ENCODE measurements around the gene PRPF6.

PRPF6 gene

DNA sequence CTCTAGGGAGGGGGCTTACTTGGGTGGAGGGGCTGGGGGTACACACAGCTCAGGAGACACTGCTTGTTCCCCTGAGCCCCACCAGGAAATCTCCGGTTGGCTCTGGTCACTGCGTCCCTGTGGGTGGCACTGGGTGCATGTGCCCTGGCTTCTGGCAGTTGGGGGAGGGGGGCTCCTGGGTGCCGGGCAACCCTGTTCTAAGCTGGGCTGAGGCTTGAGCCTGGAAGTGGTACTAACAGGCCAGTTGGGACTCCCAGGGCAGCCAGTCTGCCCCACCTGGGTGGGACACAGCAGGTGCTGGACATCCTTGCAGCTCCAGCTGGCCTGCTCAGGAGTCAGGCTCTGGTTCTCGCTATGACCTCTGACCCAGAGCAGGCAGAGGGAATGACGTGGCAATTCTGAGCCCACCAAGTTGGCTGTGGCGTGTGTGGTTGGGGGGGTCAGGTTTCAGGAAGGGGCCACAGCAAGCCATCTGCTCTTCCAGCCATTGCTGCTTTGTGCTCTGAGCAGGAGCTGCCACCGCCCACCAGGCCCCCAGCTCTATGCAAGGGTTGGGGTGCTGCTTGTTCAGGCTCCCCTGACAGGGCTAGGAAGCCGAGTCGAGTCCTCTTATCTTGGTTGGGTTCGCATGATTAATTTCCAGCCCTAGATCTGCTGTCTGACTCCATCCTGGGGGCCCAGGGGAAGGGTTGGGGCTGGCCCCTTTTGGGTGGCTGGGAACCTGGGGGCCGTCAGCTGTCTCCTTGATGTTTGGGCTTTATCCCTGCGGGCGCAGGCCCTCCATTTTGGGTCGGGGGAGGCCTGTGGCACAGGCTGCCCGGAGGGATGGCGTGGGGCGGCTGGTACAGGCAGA lies 55.6 kb downstream of the PRPF6 start:
- DNase-seq: no peak

DNA sequence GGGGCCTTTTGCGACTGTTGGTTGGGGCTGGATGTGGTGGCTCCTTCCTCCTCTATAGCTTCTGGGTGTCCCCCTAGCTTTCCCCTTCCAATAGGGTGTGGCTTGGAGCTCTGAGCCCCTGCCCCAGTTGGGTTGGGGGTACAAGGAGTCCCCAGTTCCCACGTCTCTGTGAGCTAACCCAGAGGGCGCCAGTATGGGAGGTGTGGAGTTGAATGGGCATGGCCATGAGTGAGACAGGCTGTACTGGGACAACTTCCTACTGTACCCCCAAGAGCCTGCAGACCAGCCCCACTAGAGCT lies 56.2 kb downstream of the PRPF6 start:
- DNase-seq: no peak

DNA sequence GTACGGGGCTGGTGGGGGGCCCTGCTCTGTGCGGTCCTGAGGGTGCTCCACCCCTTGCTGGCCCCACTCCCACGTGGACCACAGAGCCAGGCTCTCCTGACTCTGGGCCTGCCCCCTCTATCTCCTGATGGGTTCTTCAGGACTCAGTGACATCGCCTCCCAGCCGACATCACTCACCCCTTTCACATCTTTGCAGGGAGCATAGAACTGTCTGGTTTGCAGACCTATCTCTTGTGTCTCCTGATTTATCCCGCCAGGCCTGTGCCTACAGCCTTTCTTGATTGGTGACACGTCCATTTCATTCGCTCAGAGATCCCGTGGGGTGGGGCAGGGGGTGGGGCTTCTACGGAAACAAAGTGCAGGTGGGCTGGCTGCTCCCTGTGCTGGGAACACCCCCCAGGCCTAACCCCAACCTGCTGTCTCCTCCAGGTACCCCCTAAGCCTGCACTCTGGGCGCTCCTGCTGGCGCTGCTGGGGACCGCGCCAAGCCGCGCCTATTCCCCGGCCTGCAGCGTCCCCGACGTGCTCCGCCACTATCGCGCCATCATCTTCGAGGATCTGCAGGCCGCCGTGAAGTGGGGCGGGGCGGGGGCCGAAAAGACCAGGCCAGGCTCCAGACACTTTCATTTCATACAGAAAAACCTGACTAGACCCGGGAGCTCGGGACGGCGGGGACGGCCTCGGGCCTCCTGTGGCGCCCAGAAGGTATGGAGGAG lies 56.7 kb downstream of the PRPF6 start:
- DNase-seq: no peak

DNA sequence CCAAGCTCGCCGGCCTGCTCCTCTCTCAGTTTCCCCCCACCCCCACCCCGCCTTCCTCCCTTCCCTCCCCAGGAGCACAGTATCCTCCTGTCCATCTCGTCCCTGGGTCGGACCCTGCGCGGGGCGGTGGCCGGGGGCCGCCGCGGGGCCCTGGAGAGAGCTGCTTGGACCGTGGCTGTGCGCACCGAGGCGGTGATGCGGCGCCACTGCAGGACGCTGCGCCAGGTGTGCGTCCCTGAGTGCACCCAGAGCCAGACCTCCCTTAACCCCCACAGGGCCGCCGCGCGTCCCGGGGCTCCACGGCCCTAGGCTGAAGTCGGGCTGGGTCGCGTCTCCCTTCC lies 57.3 kb downstream of the PRPF6 start:
- DNase-seq: no peak

DNA sequence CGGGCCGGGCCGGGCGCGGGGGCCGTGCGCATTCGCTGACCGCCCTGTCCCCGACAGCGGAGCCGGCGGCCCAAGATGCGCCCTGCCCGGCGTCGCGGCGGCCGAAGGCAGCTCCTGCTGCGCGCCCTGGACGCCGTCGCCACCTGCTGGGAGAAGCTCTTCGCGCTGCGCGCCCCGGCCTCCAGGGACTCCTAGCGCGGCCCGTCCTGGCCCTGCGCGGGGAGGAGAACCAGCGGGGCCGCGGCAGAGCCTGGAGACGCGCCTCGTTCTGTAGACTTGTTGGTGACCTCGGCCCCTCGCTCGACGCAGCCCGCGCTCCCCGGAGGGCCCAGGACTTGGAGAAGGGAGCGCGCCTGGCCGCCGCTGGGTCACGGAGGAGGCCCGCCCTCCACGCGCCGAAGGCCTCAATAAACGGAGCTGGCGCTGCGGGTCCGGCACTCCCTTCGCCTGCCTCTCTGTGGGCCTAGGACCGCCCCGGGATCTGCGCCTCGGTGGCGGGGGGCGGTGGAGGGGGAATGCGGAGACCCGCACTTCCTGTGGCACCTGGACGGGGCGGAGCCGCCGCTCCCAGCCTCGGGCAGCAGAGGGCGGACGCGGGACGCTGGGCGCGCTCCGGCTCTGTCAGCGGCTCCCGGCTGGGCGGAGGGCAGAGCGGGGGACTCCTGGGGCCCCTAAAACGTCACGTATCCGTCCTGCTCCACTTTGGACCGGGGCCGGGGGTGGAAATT lies 57.8 kb downstream of the PRPF6 start:
- DNase-seq: peak; percentile 35 to 63

DNA sequence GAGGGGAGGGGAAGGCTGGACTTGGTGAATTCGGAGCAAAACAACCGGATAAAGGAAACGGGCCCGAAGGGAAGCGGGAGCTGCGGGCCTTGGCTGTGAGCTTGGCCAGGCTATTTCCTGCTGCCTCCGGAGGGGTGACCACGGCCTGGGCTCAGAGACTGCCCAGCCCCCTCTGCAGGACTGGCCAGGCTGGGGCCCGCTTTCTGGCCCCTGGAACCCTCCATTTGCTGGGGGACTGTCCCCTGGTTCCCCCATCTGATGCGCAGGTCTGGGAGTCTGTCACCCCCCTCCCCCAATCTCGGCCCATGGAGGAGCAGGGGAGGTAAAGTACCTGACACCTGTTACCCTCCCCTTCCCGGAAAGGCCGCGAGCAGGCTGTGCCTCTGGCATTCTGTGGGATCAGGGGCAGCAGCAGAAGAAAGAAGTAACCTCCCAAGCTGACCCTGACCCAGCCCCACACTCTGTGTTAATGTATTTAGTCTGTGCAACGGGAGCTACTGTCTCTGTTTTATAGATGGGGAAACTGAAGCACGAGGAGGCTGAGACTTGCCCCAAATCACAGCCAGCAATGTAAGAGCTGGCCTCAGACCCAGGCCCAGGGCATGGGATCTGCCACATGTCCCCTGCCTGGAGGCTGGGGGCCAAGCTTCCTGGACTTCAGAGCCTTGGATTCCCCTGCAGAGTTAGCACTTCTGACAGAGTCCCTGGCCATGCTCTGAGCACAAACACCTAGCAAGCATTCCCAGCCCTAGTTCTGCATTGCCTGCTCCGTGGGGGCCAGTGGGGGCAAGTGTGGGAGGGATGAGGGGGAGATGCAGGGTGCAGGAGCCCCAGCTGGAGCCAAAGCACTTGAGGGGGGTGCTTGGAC lies 58.6 kb downstream of the PRPF6 start:
- DNase-seq: no peak

DNA sequence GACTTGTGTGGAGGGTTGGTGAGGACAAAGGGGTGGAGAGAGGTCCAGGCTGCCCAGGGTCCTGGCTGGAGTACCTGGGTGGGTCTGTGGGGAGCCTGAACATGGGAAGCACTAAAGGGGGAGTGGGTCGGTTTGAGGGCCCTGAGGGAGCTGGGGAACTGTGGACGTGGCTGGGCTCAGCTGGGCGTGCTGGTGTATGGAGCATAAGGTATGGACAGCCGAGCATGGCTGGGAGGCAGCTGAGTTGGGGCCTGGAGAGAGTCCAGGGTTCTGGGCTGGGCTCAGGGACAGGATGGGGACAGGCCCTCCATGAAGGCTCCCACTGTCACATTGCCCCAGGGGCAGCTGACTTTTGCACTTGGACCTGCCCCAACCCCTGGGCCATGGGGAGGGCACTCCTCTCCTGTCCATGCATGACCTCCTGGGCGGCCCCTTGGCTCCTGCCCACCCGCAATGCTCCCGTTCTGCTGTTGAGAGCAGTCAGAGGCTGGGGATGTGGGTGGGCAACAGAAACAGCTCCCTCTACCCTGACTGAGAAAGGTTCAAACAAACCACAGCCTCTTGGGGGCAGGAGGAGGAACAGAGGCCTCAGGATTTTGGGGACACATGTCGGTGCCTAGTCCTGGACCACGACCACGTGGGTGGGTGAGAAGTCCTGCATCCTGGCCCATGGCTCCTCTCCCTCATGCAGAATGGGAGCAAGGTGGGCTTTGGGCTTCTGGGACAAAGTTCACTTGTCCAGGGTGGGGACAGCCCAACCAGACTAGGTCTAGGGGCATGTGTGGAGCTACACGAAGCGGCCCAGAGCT lies 59.5 kb downstream of the PRPF6 start:
- no peak for DNase-seq

DNA sequence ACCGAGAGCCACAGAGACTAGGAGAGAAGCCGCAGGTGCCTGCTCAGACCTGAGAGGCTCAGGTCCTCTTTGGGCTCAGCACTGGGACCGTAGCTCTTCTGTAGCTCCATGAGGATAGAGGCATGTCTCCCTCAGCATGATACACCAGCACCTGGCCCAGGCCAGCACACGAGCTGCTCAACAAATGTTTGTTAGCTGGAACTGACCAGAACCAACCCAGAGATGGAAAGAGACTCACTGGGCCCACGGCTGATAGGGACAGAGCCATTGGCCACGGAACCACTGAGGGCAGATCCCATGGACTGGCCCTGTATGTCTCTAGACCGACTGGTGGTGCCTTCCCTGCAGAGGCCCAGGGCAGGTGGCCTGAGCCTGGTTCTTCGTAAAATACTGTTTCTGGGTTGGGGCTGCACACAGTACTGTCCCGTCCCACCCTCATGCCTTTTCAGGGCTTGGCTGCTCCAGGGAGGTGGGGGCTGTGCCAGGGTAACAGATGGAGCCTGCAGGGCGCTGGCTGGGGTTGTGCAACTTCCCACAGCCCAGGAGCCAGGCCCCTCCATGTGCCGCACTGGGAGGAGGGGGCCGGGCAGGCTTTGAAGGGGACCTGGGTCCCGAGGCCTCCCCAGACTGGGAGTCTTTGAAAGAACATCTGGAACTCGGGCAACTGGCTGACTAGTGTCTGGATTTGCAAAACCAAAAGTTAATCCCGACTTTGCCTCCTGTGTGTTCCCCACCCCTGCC lies 60.3 kb downstream of the PRPF6 start:
- no peak for DNase-seq

DNA sequence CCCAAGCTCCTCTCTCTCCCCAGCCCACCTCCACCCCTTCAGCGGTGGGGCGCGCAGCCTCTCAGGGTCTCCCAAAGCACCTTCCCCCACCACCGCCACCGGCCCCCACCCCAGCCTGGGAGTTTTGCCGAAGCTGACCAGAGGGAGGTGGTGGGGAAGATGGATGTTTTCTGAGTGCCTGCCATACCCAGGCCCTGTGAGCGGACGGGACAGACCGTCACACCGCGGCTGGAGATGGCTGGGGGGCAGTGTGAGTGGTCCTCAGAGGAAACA lies 60.8 kb downstream of the PRPF6 start:
- no peak for DNase-seq

DNA sequence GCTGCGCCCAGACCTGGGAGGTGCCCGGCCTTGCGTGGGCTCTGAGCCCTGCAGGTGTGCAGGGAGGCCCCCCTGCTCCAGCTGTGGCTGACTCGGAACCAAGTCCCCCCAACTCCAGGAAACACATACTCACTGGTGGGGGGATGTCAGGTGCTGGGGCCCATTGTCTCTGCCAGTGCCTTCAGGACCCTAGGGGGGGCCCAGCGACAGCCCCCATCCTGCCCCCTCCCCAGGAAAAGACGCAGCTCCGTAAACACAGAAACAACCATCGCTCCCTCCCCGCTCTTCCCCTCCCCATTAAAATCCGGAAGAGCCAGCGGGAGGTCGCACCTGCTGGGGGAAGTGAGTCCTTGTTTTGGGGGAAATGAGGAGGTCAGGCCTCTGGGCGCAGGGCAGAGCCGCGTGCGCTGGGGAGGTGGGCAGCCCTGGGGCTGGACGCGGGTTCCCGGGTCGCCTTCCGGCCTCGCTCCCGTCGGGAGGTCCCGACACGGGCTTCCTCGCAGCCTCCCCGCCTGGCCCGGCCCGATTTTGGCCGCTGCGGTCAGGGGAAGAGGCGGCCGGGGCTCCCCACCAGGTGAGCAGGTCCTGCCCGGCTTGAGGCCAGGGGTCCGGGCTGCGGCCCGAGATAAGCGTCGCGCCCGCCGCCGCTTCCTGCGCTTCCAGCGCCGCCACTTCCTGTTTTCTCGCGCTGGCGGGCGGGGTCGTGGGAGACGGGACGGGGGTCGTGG lies 61.3 kb downstream of the PRPF6 start:
- no peak for DNase-seq

DNA sequence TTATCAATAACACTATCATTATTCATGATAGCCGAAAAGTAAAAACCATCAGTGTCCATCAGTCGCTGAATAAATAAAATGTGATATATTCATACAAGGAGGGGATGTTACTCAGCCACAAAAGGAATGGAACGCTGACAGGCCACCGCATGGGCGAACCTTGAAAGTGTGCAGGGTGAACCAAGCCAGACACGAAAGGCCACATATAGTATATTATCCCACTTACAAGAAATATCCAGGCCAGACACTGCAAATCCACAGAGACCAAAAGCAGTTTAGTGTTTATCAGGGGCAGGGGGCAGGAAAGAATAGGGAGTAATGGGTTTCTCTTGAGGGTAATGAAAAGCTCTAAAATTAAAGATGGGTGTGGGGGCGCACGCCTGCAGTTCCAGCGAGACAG lies 62.8 kb downstream of the PRPF6 start:
- no peak for DNase-seq

DNA sequence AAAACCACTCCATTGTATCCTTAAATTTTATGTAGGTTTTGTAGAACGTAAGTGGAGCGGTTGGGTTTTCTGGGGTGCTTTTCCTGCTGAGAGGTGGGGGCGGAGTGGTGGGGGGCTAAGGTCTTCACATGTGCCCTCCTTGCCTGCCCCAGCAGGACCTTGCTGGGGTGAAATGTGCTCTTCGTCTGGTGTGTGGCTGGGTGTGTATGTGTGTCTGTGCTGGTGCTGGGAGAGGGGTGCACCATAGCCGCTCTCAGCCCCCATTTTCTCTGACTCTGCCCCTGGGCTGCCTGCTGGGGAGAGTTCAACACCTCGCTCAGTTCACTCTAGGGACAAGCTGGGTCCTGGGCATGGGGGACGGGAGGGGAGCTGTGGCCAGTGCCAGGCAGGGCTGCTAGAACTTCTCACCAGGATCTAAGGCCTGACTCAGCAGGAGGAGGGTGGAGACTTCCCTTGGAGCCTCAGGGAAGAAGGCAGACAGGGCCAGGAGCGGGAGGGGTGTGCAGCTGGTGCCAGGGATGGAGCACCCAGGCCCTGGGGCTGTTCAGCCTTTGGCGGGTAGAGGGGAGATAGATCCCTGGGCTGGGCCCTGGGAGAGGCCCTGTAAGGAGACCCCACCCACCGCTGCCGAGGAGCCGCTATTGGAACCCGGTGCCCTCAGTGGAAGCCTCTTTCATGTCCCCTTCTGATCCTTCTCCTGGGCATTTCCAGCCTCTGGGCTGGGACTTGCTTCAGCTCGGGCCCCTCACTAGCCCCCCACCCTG lies 63.7 kb downstream of the PRPF6 start:
- no peak for DNase-seq

DNA sequence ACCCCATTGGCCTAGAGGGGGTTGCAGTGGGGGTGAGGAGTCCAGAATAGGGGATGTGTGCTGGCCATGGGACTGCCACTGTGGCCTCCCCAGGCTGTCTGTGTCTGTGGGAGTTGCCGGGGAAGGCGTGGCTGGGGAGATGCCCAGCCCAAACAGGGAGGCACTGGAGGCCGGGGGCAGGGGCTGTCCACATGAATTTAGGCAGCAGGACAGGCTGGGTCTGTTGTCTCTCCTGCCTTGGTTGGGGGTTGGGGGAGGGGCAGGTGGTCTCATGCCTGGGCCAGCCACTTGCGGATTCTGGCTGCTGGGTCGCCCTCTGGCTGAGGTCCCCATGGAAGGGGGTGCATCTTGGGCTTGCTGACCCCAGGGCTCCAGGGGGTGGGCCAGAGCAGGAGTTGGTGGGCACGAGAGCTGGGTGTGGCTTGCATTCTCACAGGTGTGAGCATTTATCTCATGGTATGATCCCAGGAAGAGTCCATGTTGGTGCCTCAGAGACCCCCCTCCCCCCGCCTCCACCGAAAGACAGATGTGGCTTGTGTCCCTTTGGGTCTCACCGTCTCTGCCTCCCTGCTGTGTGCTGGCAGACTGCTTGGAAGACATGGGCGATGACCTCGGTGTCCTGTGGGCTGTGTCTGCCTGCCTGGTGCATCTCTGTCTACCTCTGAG lies 64.5 kb downstream of the PRPF6 start:
- DNase-seq: no peak

DNA sequence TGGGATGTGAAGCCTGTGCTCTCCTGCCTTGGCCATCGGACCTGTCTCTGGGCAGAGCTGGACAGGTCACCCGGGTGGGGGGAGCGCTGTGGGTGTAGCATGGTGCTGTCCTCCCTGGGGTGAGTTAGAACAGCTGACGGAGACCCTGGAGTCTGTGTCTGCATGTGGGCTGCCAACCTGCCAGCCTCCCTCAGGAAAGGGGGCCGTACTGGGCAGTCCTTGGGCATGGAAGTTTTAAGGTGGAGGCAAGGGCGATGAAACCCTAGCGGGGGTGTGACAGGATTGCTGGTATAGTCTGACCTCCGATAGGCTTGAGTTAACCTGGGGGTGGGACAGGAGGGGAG lies 66.1 kb downstream of the PRPF6 start:
- no peak for DNase-seq

DNA sequence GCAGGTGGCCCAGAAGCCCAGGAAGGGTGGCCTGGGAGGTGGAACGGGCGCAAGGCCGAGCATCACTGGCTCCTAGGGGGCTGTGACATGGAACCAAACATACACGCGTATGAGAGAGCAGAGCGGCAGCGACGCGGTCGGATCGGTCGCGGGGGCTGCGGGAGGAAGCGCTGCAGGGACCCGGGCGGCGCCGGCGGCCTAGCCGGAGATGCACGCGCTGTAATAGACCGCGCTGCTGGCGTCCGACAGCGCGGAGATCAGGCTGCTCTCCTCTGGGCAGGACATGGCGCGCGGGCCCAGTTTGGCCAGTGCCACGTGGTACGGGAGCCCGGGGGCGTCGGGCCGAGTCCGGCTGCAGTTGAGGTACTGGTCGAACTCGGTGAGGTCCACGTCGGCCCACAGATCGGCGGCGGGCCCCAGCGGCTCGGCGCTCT lies 67.1 kb downstream of the PRPF6 start:
- no peak for DNase-seq

DNA sequence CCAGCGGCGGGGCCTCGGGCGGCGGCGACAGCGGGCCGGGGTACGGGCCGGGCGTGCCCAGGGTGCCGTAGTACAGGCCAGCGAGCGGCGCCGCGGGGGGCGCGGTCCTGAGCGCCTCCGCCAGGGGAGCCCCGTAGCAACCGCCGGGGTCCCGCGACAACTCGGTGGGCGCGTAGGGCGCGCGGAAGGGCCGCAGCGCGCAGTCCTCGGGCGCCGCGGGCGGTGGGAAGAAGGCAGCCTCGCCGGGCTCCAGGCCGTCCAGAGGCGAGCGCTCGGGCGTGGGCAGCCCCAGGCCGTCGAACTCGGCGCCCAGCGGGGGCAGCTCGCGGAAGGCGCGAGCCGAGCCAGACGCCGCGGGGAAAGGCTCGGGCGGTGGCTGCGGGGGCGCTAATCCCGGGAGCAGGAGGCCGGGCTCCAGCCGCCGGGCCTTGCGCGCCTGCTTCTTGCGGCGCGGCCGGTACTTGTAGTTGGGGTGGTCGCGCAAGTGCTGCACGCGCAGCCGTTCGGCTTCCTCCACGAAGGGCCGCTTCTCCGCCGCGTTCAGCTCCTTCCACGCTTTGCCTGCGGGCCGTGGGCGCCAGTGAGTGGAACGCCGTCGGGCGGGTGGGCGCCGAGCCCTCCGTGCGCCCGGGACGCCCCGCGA lies 67.6 kb downstream of the PRPF6 start:
- DNase-seq: no peak

DNA sequence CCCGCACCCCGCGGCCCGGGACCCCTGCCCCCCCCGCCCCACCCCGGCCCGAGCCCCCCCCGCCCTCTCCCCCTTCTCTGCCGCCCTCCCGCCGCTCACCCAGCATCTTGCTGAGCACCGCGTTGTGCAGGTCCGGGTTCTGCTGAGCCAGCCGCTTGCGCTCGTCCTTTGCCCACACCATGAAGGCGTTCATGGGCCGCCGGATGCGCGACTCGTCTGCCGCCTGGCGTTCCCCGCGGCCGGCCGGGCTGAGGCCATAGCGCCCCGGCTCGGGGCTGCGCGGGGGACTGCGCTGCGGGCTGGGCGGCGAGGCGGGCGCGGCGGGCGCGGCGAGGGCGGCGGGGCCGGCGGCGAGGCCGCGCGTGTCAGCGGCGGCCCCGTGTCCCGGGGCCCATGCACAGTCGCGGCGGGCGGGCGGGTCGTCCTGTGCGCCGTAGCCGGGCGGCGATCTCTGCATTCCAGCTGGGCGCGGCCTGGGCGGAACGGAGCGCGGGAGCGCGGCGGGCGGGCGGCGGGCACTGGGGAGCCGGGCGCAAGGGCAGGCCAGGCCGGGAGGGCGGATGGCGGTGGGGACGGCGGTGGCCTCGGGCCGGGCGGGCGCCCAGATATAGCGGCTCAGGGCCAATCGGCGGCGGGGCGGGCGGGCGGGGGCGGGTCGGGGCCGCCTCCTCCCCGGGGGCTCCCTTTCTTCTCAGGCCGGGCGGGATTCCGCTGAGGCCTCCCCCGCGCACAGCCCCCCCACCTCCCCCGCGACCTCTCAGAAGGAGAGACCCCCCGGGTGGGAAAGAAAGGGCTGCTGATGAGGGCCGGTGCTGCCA lies 68.3 kb downstream of the PRPF6 start, which contains the start of gene SOX18:
SOX18 (minus strand) TSS at position 580 of the 818 bp plus-strand sequence; CDS start at position 457, 123 bp downstream.
- DNase-seq: no peak

DNA sequence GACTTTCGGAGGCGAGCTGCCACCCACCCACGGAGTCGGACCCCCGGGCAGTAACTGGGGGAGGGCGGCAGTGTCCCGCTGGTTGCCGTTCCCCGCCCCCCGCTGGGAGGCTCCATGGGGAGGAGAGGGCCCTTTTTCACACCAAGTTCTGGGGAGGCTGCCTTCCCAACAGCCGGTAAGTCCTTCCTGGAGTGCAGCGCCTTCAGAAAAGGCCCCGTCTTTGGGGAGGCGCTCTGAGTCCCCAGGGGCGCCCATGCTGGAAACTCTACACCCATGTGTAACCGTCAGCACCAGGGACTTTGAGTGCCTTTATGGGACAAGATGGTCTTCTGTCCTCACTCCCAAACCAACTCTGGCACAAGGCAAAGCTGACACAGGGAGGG lies 68.9 kb downstream of the PRPF6 start:
- no peak for DNase-seq

Data from bone marrow (tissue), 2 donors.